Mesendoderm (in vitro differentiated cells): ENCODE results near the gene RPLP1.

Experiments
- DNase-seq: peaks from one replicate; pipeline ENCODE4 v3.0.0; 2013
- H2AK5ac ChIP-seq: 2 replicates; pipeline ENCODE4 v1.6.1; 2013; ENCODE audit warnings: low read length, inconsistent platforms
- H2BK120ac ChIP-seq: 2 replicates; pipeline ENCODE4 v1.6.1; 2013; ENCODE audit warnings: low read depth, mild to moderate bottlenecking, low read length, moderate library complexity, mixed read lengths
- H2BK15ac ChIP-seq: replicated peaks from 2 replicates; pipeline ENCODE4 v1.6.1; 2013; ENCODE audit warnings: low read depth, mild to moderate bottlenecking, moderate library complexity
- H2BK5ac ChIP-seq: 2 replicates; pipeline ENCODE4 v1.6.1; 2013; ENCODE audit warnings: low read length, inconsistent platforms
- H3K18ac ChIP-seq: 2 replicates; pipeline ENCODE4 v1.6.1; 2013; ENCODE audit warnings: mild to moderate bottlenecking, low read length, mixed read lengths
- H3K23ac ChIP-seq: one replicate; pipeline ENCODE4 v1.6.1; 2013; ENCODE audit warnings: low read length
- H3K27ac ChIP-seq: 2 replicates; pipeline ENCODE4 v1.5.1; 2013; ENCODE audit warnings: low read depth, mild to moderate bottlenecking, inconsistent platforms, low read length, moderate library complexity
- H3K27me3 ChIP-seq: 2 replicates; pipeline ENCODE4 v1.6.1; 2013; ENCODE audit warnings: low read length, control low read depth, mild to moderate bottlenecking, inconsistent platforms; ENCODE audit not compliant: insufficient read depth, poor library complexity
- H3K36me3 ChIP-seq: 2 replicates; pipeline ENCODE4 v1.6.1; 2013; ENCODE audit warnings: low read length, inconsistent platforms; ENCODE audit not compliant: control insufficient read depth, insufficient read depth
- H3K4ac ChIP-seq: one replicate; pipeline ENCODE4 v1.6.1; 2013; ENCODE audit warnings: low read depth, mild to moderate bottlenecking, low read length, moderate library complexity
- H3K4me1 ChIP-seq: 2 replicates; pipeline ENCODE4 v1.6.1; 2013; ENCODE audit warnings: low read depth, low read length, inconsistent platforms; ENCODE audit not compliant: control insufficient read depth
- H3K4me2 ChIP-seq: 2 replicates; pipeline ENCODE4 v1.6.1; 2013; ENCODE audit warnings: low read length
- H3K4me3 ChIP-seq: 2 replicates; pipeline ENCODE4 v1.5.1; 2013; ENCODE audit warnings: mild to moderate bottlenecking, low read length
- H3K56ac ChIP-seq: one replicate; pipeline ENCODE4 v1.6.1; 2013; ENCODE audit warnings: low read length
- H3K79me1 ChIP-seq: 2 replicates; pipeline ENCODE4 v1.6.1; 2013; ENCODE audit warnings: low read length, inconsistent platforms
- H3K79me2 ChIP-seq: 2 replicates; pipeline ENCODE4 v1.6.1; 2013; ENCODE audit warnings: mild to moderate bottlenecking, low read length; ENCODE audit not compliant: control insufficient read depth, insufficient read depth
- H3K9ac ChIP-seq: 2 replicates; pipeline ENCODE4 v1.6.1; 2013; ENCODE audit warnings: low read length, inconsistent platforms
- H4K5ac ChIP-seq: one replicate; pipeline ENCODE4 v1.6.1; 2013; ENCODE audit warnings: low read length
- H4K8ac ChIP-seq: one replicate; pipeline ENCODE4 v1.6.1; 2013; ENCODE audit warnings: low read depth, mild to moderate bottlenecking, control low read depth, low read length, moderate library complexity
- WGBS: extraction: QIAGEN DNeasy Blood & Tissue Kit; methylation state at CpG from one replicate; pipeline ENCODE4 v1.1.7; 2013; ENCODE audit warnings: low lambda C conversion rate, missing lambda C conversion rate; ENCODE audit not compliant: insufficient coverage; ENCODE audit errors: extremely low coverage; 5-methylcytosine and 5-hydroxymethylcytosine counted together

RPLP1 gene

GRCh38 chr15:69433831-69434230 is 18.8 kb upstream of the RPLP1 start:
- H3K4me3 ChIP-seq, result no peak overlapping the region
- no peaks in the 10 kb centered on the region for H3K4me1 ChIP-seq
- peaks cover 6% of the 10 kb centered on the region for H3K79me1 ChIP-seq
- H2BK120ac ChIP-seq, result no peak overlapping the region
- no CpG with 5 or more reads among the region's 1 CpG for WGBS
- H3K79me2 ChIP-seq, result peaks cover 3% of the 10 kb centered on the region
- no peak overlapping the region for H2BK15ac ChIP-seq
- no peak overlapping the region for H4K8ac ChIP-seq
- no peak overlapping the region for H3K4me2 ChIP-seq
- no peak overlapping the region for H3K56ac ChIP-seq
- H2AK5ac ChIP-seq, result no peak overlapping the region
- H3K18ac ChIP-seq, result no peak overlapping the region
- H3K9ac ChIP-seq, result no peak overlapping the region
- peaks cover 16% of the 10 kb centered on the region for H3K36me3 ChIP-seq
- H3K23ac ChIP-seq, result no peak overlapping the region
- no peak overlapping the region for H4K5ac ChIP-seq
- no peak overlapping the region for H2BK5ac ChIP-seq
- no peak overlapping the region for H3K27ac ChIP-seq
- H3K4ac ChIP-seq, result no peak overlapping the region
- no peaks in the 10 kb centered on the region for H3K27me3 ChIP-seq
- DNase-seq, result no peak

- no peak overlapping the region for H3K27ac ChIP-seq
- H3K4ac ChIP-seq, result no peak overlapping the region
- H3K56ac ChIP-seq, result no peak overlapping the region
- no peak overlapping the region for H2BK15ac ChIP-seq
- H4K8ac ChIP-seq, result no peak overlapping the region
- H3K27me3 ChIP-seq, result no peaks in the 10 kb centered on the region
- H3K23ac ChIP-seq, result no peak overlapping the region
- no CpG with 5 or more reads among the region's 5 CpGs for WGBS
- H4K5ac ChIP-seq, result no peak overlapping the region
- H3K36me3 ChIP-seq, result peaks cover 15% of the 10 kb centered on the region
- H2BK5ac ChIP-seq, result no peak overlapping the region
- no peak overlapping the region for H3K4me2 ChIP-seq
- DNase-seq, result no peak
- no peak overlapping the region for H3K18ac ChIP-seq
- H3K9ac ChIP-seq, result no peak overlapping the region
- no peak overlapping the region for H2AK5ac ChIP-seq
- H2BK120ac ChIP-seq, result no peak overlapping the region
- no peak overlapping the region for H3K4me3 ChIP-seq
- H3K4me1 ChIP-seq, result no peaks in the 10 kb centered on the region
- H3K79me1 ChIP-seq, result peaks cover 6% of the 10 kb centered on the region
- H3K79me2 ChIP-seq, result peaks cover 3% of the 10 kb centered on the region
Measured at GRCh38 chr15:69434238-69434637, 18.4 kb upstream of the RPLP1 start.

GRCh38 chr15:69434679-69435078 is 17.9 kb upstream of the RPLP1 start:
- Histone ChIP-seq H3K9ac (no peak overlapping the region), H3K4me3 (no peak overlapping the region), H3K36me3 (peaks cover 12% of the 10 kb centered on the region), H3K4me2 (no peak overlapping the region), H2BK5ac (no peak overlapping the region), H3K79me1 (peaks cover 6% of the 10 kb centered on the region), H2BK120ac (no peak overlapping the region), H3K27me3 (no peaks in the 10 kb centered on the region), H3K23ac (no peak overlapping the region), H3K4ac (no peak overlapping the region), H3K18ac (no peak overlapping the region), H3K4me1 (no peaks in the 10 kb centered on the region), H4K8ac (no peak overlapping the region), H3K79me2 (peaks cover 3% of the 10 kb centered on the region), H3K56ac (no peak overlapping the region), H2BK15ac (no peak overlapping the region), H4K5ac (no peak overlapping the region), H3K27ac (no peak overlapping the region), H2AK5ac (no peak overlapping the region)
- no CpG with 5 or more reads among the region's 18 CpGs for WGBS
- no peak for DNase-seq

GRCh38 chr15:69435985-69436384 is 16.6 kb upstream of the RPLP1 start:
- no CpG with 5 or more reads among the region's 4 CpGs for WGBS
- Histone ChIP-seq H3K79me1 (peaks cover 2% of the 10 kb centered on the region), H3K79me2 (peaks cover under 1% of the 10 kb centered on the region)

GRCh38 chr15:69436951-69437350 is 15.7 kb upstream of the RPLP1 start:
- no peaks in the 10 kb centered on the region for H3K4me1 ChIP-seq
- no peaks in the 10 kb centered on the region for H3K79me2 ChIP-seq
- H3K4me3 ChIP-seq, result no peak overlapping the region
- no peak overlapping the region for H3K4ac ChIP-seq
- no peak overlapping the region for H2AK5ac ChIP-seq
- no peak overlapping the region for H4K5ac ChIP-seq
- no peak overlapping the region for H3K23ac ChIP-seq
- no peak overlapping the region for H2BK5ac ChIP-seq
- H2BK15ac ChIP-seq, result no peak overlapping the region
- H3K79me1 ChIP-seq, result no peaks in the 10 kb centered on the region
- DNase-seq, result no peak
- no peak overlapping the region for H4K8ac ChIP-seq
- no peak overlapping the region for H3K56ac ChIP-seq
- H3K9ac ChIP-seq, result no peak overlapping the region
- no peak overlapping the region for H3K27ac ChIP-seq
- H3K4me2 ChIP-seq, result no peak overlapping the region
- H3K18ac ChIP-seq, result no peak overlapping the region
- no CpG with 5 or more reads among the region's 4 CpGs for WGBS
- no peak overlapping the region for H2BK120ac ChIP-seq
- H3K36me3 ChIP-seq, result peaks cover 16% of the 10 kb centered on the region
- no peaks in the 10 kb centered on the region for H3K27me3 ChIP-seq

More at GRCh38 chr15:69435985-69436384, 16.6 kb upstream of the RPLP1 start:
- no peak for DNase-seq
- Histone ChIP-seq H3K4me1 (no peaks in the 10 kb centered on the region), H2BK15ac (no peak overlapping the region), H3K9ac (no peak overlapping the region), H2BK120ac (no peak overlapping the region), H2BK5ac (no peak overlapping the region), H3K4me3 (no peak overlapping the region), H3K27me3 (no peaks in the 10 kb centered on the region), H3K56ac (no peak overlapping the region), H3K23ac (no peak overlapping the region), H3K18ac (no peak overlapping the region), H4K5ac (no peak overlapping the region), H3K4ac (no peak overlapping the region), H3K36me3 (peaks cover 15% of the 10 kb centered on the region), H2AK5ac (no peak overlapping the region), H3K4me2 (no peak overlapping the region), H4K8ac (no peak overlapping the region), H3K27ac (no peak overlapping the region)

- Histone ChIP-seq H3K27ac (no peak overlapping the region), H3K18ac (no peak overlapping the region), H4K5ac (no peak overlapping the region), H3K4me1 (no peaks in the 10 kb centered on the region), H3K56ac (no peak overlapping the region), H3K4me3 (no peak overlapping the region), H3K79me2 (no peaks in the 10 kb centered on the region), H2BK120ac (no peak overlapping the region), H3K79me1 (peaks cover under 1% of the 10 kb centered on the region), H3K4ac (no peak overlapping the region), H3K9ac (no peak overlapping the region), H3K4me2 (no peak overlapping the region), H2BK15ac (no peak overlapping the region), H3K27me3 (no peaks in the 10 kb centered on the region), H4K8ac (no peak overlapping the region), H2BK5ac (no peak overlapping the region), H2AK5ac (no peak overlapping the region), H3K23ac (no peak overlapping the region), H3K36me3 (peaks cover 12% of the 10 kb centered on the region)
- no CpG with 5 or more reads among the region's 4 CpGs for WGBS
- DNase-seq, result no peak
Measured at GRCh38 chr15:69439623-69440022, 13.0 kb upstream of the RPLP1 start.
